Endothelial cell of umbilical vein (primary cell): Measurements from ENCODE around the gene SLC4A1AP. TPM values are rescaled to one million over a fixed set of nuclear protein-coding genes. Genes with fewer than 3 reads are reported as not detected.

Source experiments
- BruUV-seq: library from RNA; stranded (reverse); fragments of 400-500 nt; replicated peaks from 2 replicates; lab custom pipeline; 2021; lab: Mats Ljungman, UMichigan
- CTCF ChIA-PET: fragments of 300-600, 350-600 bp; sonication (Branson Sonifier 250); formaldehyde crosslinking; loops from one replicate; lab custom pipeline; 2021; ENCODE audit warnings: antibody characterized with exemption, inconsistent platforms; lab: Charles Lee
- POLR2A ChIA-PET: fragments of 300-600, 350-600 bp; sonication (Branson Sonifier 250); formaldehyde crosslinking; loops from one replicate; lab custom pipeline; 2021; ENCODE audit warnings: antibody characterized with exemption, inconsistent platforms; lab: Charles Lee
- DNase-seq: peaks from one replicate; pipeline ENCODE4 v3.0.0-alpha.2; 2011; ENCODE audit warnings: low read depth, low spot score
- FAIRE-seq: peaks from 2 replicates; lab custom pipeline; 2011; peaks lifted over from hg19 to GRCh38; lab: Jason Lieb, UNC
- H2AFZ ChIP-seq: 2 replicates; pipeline ENCODE4 v1.6.0; 2012; ENCODE audit warnings: low read depth, low read length, control low read depth, inconsistent platforms
- H3K27ac ChIP-seq: 2 replicates; pipeline ENCODE4 v1.5.1; 2011; ENCODE audit warnings: low read depth, mild to moderate bottlenecking, control low read depth, low read length, moderate library complexity; ENCODE audit not compliant: insufficient read depth
- H3K27me3 ChIP-seq, 2 experiments: 2 replicates each; pipeline versions ENCODE4 v1.6.0 to v1.6.1; 2011; ENCODE audit warnings: low read length in 2 of 2, mixed read lengths in 1 of 2; ENCODE audit not compliant: control insufficient read depth in 2 of 2, insufficient read depth in 2 of 2
- H3K36me3 ChIP-seq, 2 experiments: 2 replicates in 1 of 2; 3 replicates in 1 of 2; pipeline ENCODE4 v1.5.1; 2011; ENCODE audit warnings: low read length in 2 of 2, mild to moderate bottlenecking in 1 of 2, moderate library complexity in 1 of 2; ENCODE audit not compliant: control insufficient read depth in 2 of 2, insufficient read depth in 2 of 2; ENCODE audit errors: extremely low read depth in 1 of 2
- H3K4me1 ChIP-seq: 3 replicates; pipeline ENCODE4 v1.5.1; 2011; ENCODE audit warnings: mild to moderate bottlenecking, low read length; ENCODE audit not compliant: control insufficient read depth, insufficient read depth; ENCODE audit errors: extremely low read depth
- H3K4me2 ChIP-seq: 2 replicates; pipeline ENCODE4 v1.6.1; 2011; ENCODE audit warnings: low read length, control low read depth, mixed read lengths; ENCODE audit not compliant: insufficient read depth
- H3K4me3 ChIP-seq, 3 experiments: fragments of 200-600 bp in 1 of 3; sonication (generic), shearing (Covaris generic) in 1 of 3; replicated peaks in 1 of 3; 2 replicates each; pipeline ENCODE4 v1.5.1; 2011 to 2016; ENCODE audit warnings: control low read depth in 3 of 3, low read length in 3 of 3, mild to moderate bottlenecking in 2 of 3, inconsistent platforms in 1 of 3, low read depth in 1 of 3, moderate library complexity in 1 of 3; ENCODE audit not compliant: insufficient read depth in 1 of 3
- H3K79me2 ChIP-seq: 2 replicates; pipeline ENCODE4 v1.6.0; 2012; ENCODE audit warnings: low read length, inconsistent platforms; ENCODE audit not compliant: control insufficient read depth, insufficient read depth
- H3K9ac ChIP-seq: replicated peaks from 2 replicates; pipeline ENCODE3; 2011; ENCODE audit warnings: low read length, control low read depth; ENCODE audit not compliant: insufficient read depth; ENCODE audit errors: extremely low read depth
- H3K9me1 ChIP-seq: replicated peaks from 3 replicates; pipeline ENCODE4 v1.6.0; 2011; ENCODE audit warnings: mild to moderate bottlenecking, low read length; ENCODE audit not compliant: control insufficient read depth, insufficient read depth; ENCODE audit errors: extremely low read depth
- H3K9me3 ChIP-seq: replicated peaks from 2 replicates; pipeline ENCODE4 v1.5.1; 2012; ENCODE audit warnings: low read length, inconsistent platforms; ENCODE audit not compliant: control insufficient read depth, insufficient read depth
- H4K20me1 ChIP-seq: replicated peaks from 2 replicates; pipeline ENCODE3; 2011; ENCODE audit warnings: mild to moderate bottlenecking, low read length; ENCODE audit not compliant: control insufficient read depth, insufficient read depth; ENCODE audit errors: extremely low read depth
- FOS ChIP-seq: IDR thresholded peaks from 2 replicates; pipeline ENCODE4 v1.6.1; 2011; ENCODE audit warnings: mild to moderate bottlenecking, low read length, moderate library complexity, borderline replicate concordance; ENCODE audit not compliant: insufficient read depth
- GATA2 ChIP-seq: IDR thresholded peaks from 2 replicates; pipeline ENCODE4 v1.7.0; 2011; ENCODE audit warnings: low read depth, mild to moderate bottlenecking, moderate library complexity, mixed read lengths, low read length; ENCODE audit not compliant: insufficient read length, insufficient read depth
- JUN ChIP-seq: IDR thresholded peaks from 2 replicates; pipeline ENCODE4 v1.6.1; 2011; ENCODE audit warnings: borderline replicate concordance, low read depth; ENCODE audit not compliant: insufficient read length, insufficient read depth
- MYC ChIP-seq: IDR thresholded peaks from one replicate; pipeline ENCODE4 v1.6.1; 2011; ENCODE audit warnings: mild to moderate bottlenecking, low read depth, low read length
- POLR2A ChIP-seq: IDR thresholded peaks from 2 replicates; pipeline ENCODE4 v1.6.1; 2012; ENCODE audit warnings: low read depth, mild to moderate bottlenecking, control low read depth, low read length
- POLR2AphosphoS5 ChIP-seq: IDR thresholded peaks from 2 replicates; pipeline ENCODE4 v1.6.1; 2012; ENCODE audit warnings: low read depth, mild to moderate bottlenecking, control low read depth, low read length, moderate library complexity; ENCODE audit not compliant: insufficient read depth
- dilution Hi-C: fragments of 300-500 bp; cut with MboI; formaldehyde crosslinking; loops from one replicate; pipeline ENCODE4 v1.15.0; 2019; ENCODE audit warnings: low sequenced_read_pairs; ENCODE audit not compliant: extremely low pct_ligation_motif_present
- intact Hi-C: fragments of 100-400 bp; cut with micrococcal nuclease; formaldehyde crosslinking; loops from one replicate; pipeline ENCODE4 v1.10.0; 2022
- polyA plus RNA-seq, 4 experiments: library from polyadenylated mRNA; depleted of rRNA in 3 of 4; stranded (reverse) in 3 of 4; unstranded in 1 of 4; fragments of >200 nt; gene quantifications; 2 replicates each; pipeline versions ENCODE4 v1.2.1 to v1.2.3, GENCODE V29; 2011 to 2012; ENCODE audit warnings: missing spikeins in 1 of 4
- total RNA-seq: library from RNA; stranded (reverse); gene quantifications from 2 replicates; pipeline ENCODE4 v1.2.3, GENCODE V29; 2021
- TF ChIP-seq, protein P1 (sequence below): IDR thresholded peaks from 2 replicates; pipeline ENCODE4 v1.6.1; 2011; ENCODE audit not compliant: insufficient read depth, insufficient read length
- TF ChIP-seq, protein P2 (sequence below), 2 donors: IDR thresholded peaks; 1 replicate in 1 of 2; 2 replicates in 1 of 2; pipeline ENCODE4 v1.5.1; 2011; ENCODE audit warnings: low read length in 2 of 2, mild to moderate bottlenecking in 2 of 2, moderate library complexity in 2 of 2, control low read depth in 1 of 2, inconsistent platforms in 1 of 2, low read depth in 1 of 2; ENCODE audit not compliant: insufficient read depth in 1 of 2; ENCODE audit errors: extremely low read depth in 1 of 2

SLC4A1AP gene
- total and polyA plus RNA-seq, 2 donors (not counting 3 experiments of a cell fraction or from before 2014, with no cell fraction given): 9.5 to 28.4 TPM

DNA sequence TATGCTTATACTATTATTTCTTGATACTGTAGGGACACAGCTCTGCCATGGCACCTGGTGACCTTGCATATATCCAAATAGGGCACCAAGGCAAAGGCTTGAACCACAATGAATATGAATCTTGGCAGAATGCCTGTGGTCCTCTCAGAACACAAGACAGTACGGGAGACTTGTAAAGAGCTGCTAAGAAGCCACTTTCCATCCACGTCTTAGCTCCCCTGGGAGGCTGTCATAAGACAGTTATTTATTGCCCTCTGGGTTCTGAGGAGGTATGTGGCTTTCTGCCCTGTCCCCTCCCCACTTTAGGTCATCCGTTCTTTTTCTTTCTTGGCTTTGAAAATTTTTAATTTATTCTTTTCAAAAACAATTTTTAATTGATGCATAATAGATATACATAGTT lies 78.0 kb downstream of the SLC4A1AP start:
- intact Hi-C loops: no loop called here
- POLR2A ChIA-PET: no interaction called here
- no peaks in the 10 kb centered on the region for H3K9me1 ChIP-seq

More for the DNA sequence above, 78.0 kb downstream of the SLC4A1AP start:
- Histone ChIP-seq H3K4me1 (peaks cover 15% of the 10 kb centered on the region), H2AFZ (no peak overlapping the region), H3K9ac (no peak overlapping the region), H3K4me2 (no peak overlapping the region), H3K36me3 (no peaks in the 10 kb centered on the region), H3K27me3 (no peaks in the 10 kb centered on the region), H3K4me3 (no peak overlapping the region), H4K20me1 (no peaks in the 10 kb centered on the region), H3K79me2 (no peaks in the 10 kb centered on the region), H3K27ac (no peak overlapping the region), H3K9me3 (no peaks in the 10 kb centered on the region)
- dilution Hi-C loops: loop anchor here (25.0 kb wide), 1 partner anchor 671 kb away; no protein-coding TSS in a partner anchor
- TF ChIP-seq, protein P1, sequence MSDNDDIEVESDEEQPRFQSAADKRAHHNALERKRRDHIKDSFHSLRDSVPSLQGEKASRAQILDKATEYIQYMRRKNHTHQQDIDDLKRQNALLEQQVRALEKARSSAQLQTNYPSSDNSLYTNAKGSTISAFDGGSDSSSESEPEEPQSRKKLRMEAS: no peak
- TF ChIP-seq FOS: no peak
- TF ChIP-seq POLR2AphosphoS5: no peak
- TF ChIP-seq POLR2A: no peak
- TF ChIP-seq MYC: no peak
- TF ChIP-seq, protein P2, sequence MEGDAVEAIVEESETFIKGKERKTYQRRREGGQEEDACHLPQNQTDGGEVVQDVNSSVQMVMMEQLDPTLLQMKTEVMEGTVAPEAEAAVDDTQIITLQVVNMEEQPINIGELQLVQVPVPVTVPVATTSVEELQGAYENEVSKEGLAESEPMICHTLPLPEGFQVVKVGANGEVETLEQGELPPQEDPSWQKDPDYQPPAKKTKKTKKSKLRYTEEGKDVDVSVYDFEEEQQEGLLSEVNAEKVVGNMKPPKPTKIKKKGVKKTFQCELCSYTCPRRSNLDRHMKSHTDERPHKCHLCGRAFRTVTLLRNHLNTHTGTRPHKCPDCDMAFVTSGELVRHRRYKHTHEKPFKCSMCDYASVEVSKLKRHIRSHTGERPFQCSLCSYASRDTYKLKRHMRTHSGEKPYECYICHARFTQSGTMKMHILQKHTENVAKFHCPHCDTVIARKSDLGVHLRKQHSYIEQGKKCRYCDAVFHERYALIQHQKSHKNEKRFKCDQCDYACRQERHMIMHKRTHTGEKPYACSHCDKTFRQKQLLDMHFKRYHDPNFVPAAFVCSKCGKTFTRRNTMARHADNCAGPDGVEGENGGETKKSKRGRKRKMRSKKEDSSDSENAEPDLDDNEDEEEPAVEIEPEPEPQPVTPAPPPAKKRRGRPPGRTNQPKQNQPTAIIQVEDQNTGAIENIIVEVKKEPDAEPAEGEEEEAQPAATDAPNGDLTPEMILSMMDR (IDR thresholded peaks at IDR 0.05; ENCODE audit: extremely low read depth in 1 of 2, insufficient read depth in 1 of 2, low read depth in 1 of 2, low read length in 2 of 2): no peak
- no peak for TF ChIP-seq GATA2
- TF ChIP-seq JUN: no peak
- BruUV-seq: no TSS peak
- CTCF ChIA-PET: interaction anchor here (2.0 kb wide), 1 partner anchor 18 kb away, joined by 10 read pairs; no protein-coding TSS in a partner anchor
- DNase-seq (no peak), FAIRE-seq (no peak)
